ENCODE results near the gene DYNC1I2.
A peak's percentile ranks its signal among the peaks of the same experiment; 100 is the strongest.

Gene DYNC1I2

GRCh38 chr2:171687287-171688128 is at the start of gene DYNC1I2:
DYNC1I2 (plus strand) TSS chr2:171687469; CDS start chr2:171690156, 2,687 bp downstream.
- peak; percentile 93 for DNase-seq

GRCh38 chr2:171651667-171652415 is 35.4 kb upstream of the DYNC1I2 start:
- no peak for DNase-seq

GRCh38 chr2:171652416-171652785 is 34.9 kb upstream of the DYNC1I2 start:
- no peak for DNase-seq

- no peak for DNase-seq
These were observed 31.7 kb upstream of the DYNC1I2 start for GRCh38 chr2:171655586-171655985.

GRCh38 chr2:171667041-171667440 is 20.2 kb upstream of the DYNC1I2 start:
- no peak for DNase-seq

GRCh38 chr2:171668183-171668582 is 19.1 kb upstream of the DYNC1I2 start:
- DNase-seq, result no peak

GRCh38 chr2:171669121-171669520 is 18.1 kb upstream of the DYNC1I2 start:
- peak; percentile 0 for DNase-seq

GRCh38 chr2:171670655-171671054 is 16.6 kb upstream of the DYNC1I2 start:
- DNase-seq, result no peak

GRCh38 chr2:171671867-171672266 is 15.4 kb upstream of the DYNC1I2 start:
- no peak for DNase-seq

GRCh38 chr2:171673905-171674304 is 13.4 kb upstream of the DYNC1I2 start:
- no peak for DNase-seq

- DNase-seq, result peak; percentile 16
These were observed 11.4 kb upstream of the DYNC1I2 start for GRCh38 chr2:171675810-171676345.

GRCh38 chr2:171678619-171679018 is 8.7 kb upstream of the DYNC1I2 start:
- no peak for DNase-seq

- peak; percentile 41 for DNase-seq
These were observed 828 bp downstream of the DYNC1I2 start for GRCh38 chr2:171688129-171688465.

GRCh38 chr2:171692331-171692730 is 5.1 kb downstream of the DYNC1I2 start:
- DNase-seq, result no peak

GRCh38 chr2:171702781-171703556 is 15.7 kb downstream of the DYNC1I2 start:
- DNase-seq, result no peak

- DNase-seq, result peak; percentile 43
These were observed 16.5 kb downstream of the DYNC1I2 start for GRCh38 chr2:171703574-171704347.

- DNase-seq, result peak; percentile 16
These were observed 19.0 kb downstream of the DYNC1I2 start for GRCh38 chr2:171706152-171706803.

GRCh38 chr2:171707752-171708151 is 20.5 kb downstream of the DYNC1I2 start:
- no peak for DNase-seq

GRCh38 chr2:171709011-171709685 is 21.9 kb downstream of the DYNC1I2 start:
- DNase-seq, result no peak

- no peak for DNase-seq
These were observed 24.1 kb downstream of the DYNC1I2 start for GRCh38 chr2:171711351-171711750.

- peak; percentile 9 for DNase-seq
These were observed 24.8 kb downstream of the DYNC1I2 start for GRCh38 chr2:171712051-171712450.
